DOHH2 (cell line): ENCODE data around the gene RPH3AL.

Source experiments
- H3F3A ChIP-seq: fragments of 200-600 bp; sonication (generic), shearing (Covaris generic); 2 replicates; pipeline ENCODE4 v1.6.0; 2016; ENCODE audit warnings: antibody characterized with exemption, mild to moderate bottlenecking; ENCODE audit not compliant: control insufficient read depth, insufficient read depth
- H3K27ac ChIP-seq: fragments of 200-600 bp; sonication (generic); 2 replicates; pipeline ENCODE4 v1.5.1; 2014; ENCODE audit warnings: low read depth, mild to moderate bottlenecking, low read length, moderate library complexity
- H3K27me3 ChIP-seq: fragments of 200-600 bp; sonication (generic); 2 replicates; pipeline ENCODE4 v1.6.1; 2014; ENCODE audit warnings: mild to moderate bottlenecking, low read length, mixed read lengths; ENCODE audit not compliant: control insufficient read depth
- H3K36me3 ChIP-seq: fragments of 200-600 bp; sonication (generic); 2 replicates; pipeline ENCODE4 v1.6.1; 2014; ENCODE audit warnings: mild to moderate bottlenecking, low read length, moderate library complexity, mixed read lengths; ENCODE audit not compliant: control insufficient read depth
- H3K4me1 ChIP-seq: fragments of 200-600 bp; sonication (generic); 2 replicates; pipeline ENCODE4 v1.6.1; 2014; ENCODE audit warnings: mild to moderate bottlenecking, low read length, mixed read lengths; ENCODE audit not compliant: control insufficient read depth
- H3K4me2 ChIP-seq: fragments of 200-600 bp; sonication (generic); 2 replicates; pipeline ENCODE4 v1.6.0; 2014; ENCODE audit warnings: mild to moderate bottlenecking, low read length, moderate library complexity
- H3K4me3 ChIP-seq: fragments of 200-600 bp; sonication (generic); 2 replicates; pipeline ENCODE4 v1.5.1; 2014; ENCODE audit warnings: mild to moderate bottlenecking, low read length, mixed read lengths
- H3K79me2 ChIP-seq: fragments of 200-600 bp; sonication (generic); 2 replicates; pipeline ENCODE4 v1.6.1; 2014; ENCODE audit warnings: mild to moderate bottlenecking, low read length, mixed read lengths; ENCODE audit not compliant: control insufficient read depth
- H3K9me2 ChIP-seq: fragments of 200-600 bp; sonication (generic); replicated peaks from 2 replicates; pipeline ENCODE4 v1.6.1; 2014; ENCODE audit warnings: mild to moderate bottlenecking, low read length, mixed read lengths; ENCODE audit not compliant: control insufficient read depth
- H3K9me3 ChIP-seq: fragments of 200-600 bp; sonication (generic); 2 replicates; pipeline ENCODE4 v1.6.1; 2014; ENCODE audit warnings: antibody characterized with exemption, low read length, mixed read lengths; ENCODE audit not compliant: control insufficient read depth, insufficient read depth
- H4K20me1 ChIP-seq: fragments of 200-600 bp; sonication (generic); 2 replicates; pipeline ENCODE4 v1.6.0; 2014; ENCODE audit warnings: low read depth, mild to moderate bottlenecking, antibody characterized with exemption, low read length, moderate library complexity; ENCODE audit not compliant: control insufficient read depth, insufficient read depth
- EZH2phosphoT487 ChIP-seq: fragments of 200-600 bp; sonication (generic); IDR thresholded peaks from 2 replicates; pipeline ENCODE4 v1.6.1; 2017; ENCODE audit warnings: borderline replicate concordance, mild to moderate bottlenecking, antibody characterized with exemption, low read length, moderate library complexity, mixed read lengths
- TF ChIP-seq, protein P1 (sequence below): fragments of 200-600 bp; sonication (generic); IDR thresholded peaks from one replicate; pipeline ENCODE4 v1.5.1; 2014; ENCODE audit warnings: antibody characterized with exemption, mild to moderate bottlenecking, low read depth, low read length; ENCODE audit not compliant: poor library complexity, severe bottlenecking

Gene RPH3AL

DNA sequence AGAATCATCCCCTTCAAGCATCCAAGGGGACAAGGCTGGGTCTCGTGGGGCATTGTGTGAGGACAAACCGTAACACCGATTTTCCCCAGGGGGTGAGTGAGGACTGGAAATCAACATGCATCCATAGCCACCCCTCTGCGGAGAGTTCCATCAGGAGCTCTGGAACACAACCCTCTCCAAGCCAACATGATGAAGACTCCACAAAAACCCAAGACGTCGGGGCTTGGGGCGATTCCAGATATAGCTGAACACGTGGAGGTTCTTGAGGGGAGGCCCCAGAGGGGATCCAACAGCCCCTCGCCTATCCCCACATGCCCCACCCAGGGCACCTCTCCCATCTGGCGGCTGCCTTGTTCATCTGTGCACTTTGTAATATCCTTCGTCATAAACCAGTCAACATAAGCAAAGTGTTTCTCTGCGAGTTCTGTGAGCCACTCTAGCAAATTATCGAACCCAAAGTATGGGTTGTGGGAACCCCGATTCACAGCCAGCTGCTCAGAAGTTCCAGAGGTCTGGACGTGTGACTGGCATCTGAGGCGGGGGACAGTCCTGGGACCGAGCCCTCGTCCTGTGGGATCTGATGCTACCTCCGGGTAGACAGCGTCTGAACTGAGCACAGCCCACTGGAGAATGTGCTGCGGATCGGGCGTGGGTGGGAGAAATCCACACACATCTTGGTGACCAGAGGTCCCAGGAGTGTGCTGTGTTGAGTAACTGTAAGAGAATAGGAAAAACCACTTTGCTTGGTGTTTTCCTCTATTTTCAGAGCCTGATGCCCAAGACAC is 55.5 kb downstream of the RPH3AL start:
- H3K4me1 ChIP-seq: no peaks in the 10 kb centered on the region
- no peaks in the 10 kb centered on the region for H3F3A ChIP-seq
- TF ChIP-seq, protein P1, sequence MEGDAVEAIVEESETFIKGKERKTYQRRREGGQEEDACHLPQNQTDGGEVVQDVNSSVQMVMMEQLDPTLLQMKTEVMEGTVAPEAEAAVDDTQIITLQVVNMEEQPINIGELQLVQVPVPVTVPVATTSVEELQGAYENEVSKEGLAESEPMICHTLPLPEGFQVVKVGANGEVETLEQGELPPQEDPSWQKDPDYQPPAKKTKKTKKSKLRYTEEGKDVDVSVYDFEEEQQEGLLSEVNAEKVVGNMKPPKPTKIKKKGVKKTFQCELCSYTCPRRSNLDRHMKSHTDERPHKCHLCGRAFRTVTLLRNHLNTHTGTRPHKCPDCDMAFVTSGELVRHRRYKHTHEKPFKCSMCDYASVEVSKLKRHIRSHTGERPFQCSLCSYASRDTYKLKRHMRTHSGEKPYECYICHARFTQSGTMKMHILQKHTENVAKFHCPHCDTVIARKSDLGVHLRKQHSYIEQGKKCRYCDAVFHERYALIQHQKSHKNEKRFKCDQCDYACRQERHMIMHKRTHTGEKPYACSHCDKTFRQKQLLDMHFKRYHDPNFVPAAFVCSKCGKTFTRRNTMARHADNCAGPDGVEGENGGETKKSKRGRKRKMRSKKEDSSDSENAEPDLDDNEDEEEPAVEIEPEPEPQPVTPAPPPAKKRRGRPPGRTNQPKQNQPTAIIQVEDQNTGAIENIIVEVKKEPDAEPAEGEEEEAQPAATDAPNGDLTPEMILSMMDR: no peak
- no peak for TF ChIP-seq EZH2phosphoT487
- H3K9me2 ChIP-seq: no peaks in the 10 kb centered on the region
- no peaks in the 10 kb centered on the region for H3K36me3 ChIP-seq
- H3K79me2 ChIP-seq: no peaks in the 10 kb centered on the region
- no peaks in the 10 kb centered on the region for H3K27me3 ChIP-seq
- H3K27ac ChIP-seq: no peak overlapping the region
- no peaks in the 10 kb centered on the region for H3K9me3 ChIP-seq
- no peak overlapping the region for H3K4me2 ChIP-seq
- H4K20me1 ChIP-seq: no peaks in the 10 kb centered on the region
- no peak overlapping the region for H3K4me3 ChIP-seq

DNA sequence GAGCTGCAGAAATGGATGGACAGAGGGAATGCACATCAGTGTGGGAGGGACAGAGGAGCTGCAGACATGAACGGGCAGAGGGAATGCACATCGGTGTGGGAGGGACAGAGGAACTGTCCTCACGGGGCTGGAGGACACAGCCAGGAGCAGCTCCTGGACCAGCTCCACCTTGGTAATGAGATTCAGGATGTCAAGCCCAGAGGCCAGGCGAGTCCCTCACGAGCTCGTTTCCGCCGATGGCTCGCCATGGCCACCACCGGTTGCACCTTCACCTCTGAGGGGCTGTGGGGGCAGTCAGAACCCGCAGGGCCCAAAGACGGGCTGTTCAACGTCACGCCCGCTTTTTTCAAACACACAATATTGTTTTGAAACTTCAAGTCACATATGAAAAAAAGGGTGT is 56.2 kb downstream of the RPH3AL start:
- Histone ChIP-seq H3K4me3 (no peak overlapping the region), H3K9me3 (no peaks in the 10 kb centered on the region), H3K9me2 (no peaks in the 10 kb centered on the region), H3K79me2 (no peaks in the 10 kb centered on the region), H4K20me1 (no peaks in the 10 kb centered on the region), H3K4me2 (no peak overlapping the region), H3K27ac (no peak overlapping the region), H3K27me3 (no peaks in the 10 kb centered on the region), H3K4me1 (no peaks in the 10 kb centered on the region), H3K36me3 (no peaks in the 10 kb centered on the region), H3F3A (no peaks in the 10 kb centered on the region)
- no peak for TF ChIP-seq EZH2phosphoT487
- TF ChIP-seq, protein P1: no peak

DNA sequence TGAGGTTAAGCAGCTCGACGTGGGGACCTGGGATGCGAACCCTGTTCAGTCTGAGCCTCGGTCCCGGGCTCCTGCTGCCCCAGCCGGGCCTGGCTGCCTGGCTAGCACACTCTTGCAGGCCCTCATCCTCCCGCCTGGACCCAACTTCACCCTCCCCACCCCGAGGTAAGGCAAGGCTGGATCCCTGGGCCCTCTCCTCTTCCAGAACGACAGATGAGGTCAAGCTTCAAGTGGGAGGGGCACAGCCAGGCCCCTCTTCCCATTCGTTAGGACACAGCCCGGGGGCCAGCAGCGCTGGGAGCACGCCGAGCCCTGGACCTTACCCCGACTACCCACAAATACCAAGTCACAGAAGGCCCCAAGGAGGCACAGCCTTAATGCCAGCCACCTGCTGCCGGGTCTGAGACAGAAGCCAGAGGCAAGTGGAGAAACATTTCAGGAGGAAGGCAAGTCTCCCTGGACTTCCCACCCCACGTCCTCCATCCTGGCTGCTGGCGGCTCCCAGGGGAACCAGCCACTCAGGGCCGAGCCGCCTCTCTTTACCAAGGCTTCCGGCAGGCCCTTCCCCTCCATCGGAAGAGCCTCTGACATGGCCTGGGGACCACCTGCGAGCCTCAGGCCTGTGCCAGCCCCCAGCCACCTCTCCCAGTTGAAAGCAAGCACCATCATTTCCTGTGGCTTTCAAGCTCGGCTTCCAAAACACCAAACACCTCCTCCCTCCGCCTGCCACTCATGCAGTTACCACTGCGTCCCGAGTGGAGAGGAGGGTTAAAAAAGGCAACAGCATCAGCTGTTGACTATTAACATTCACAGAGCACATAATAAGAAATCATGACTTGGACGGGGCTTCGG is 59.9 kb downstream of the RPH3AL start:
- H3K4me2 ChIP-seq: no peak overlapping the region
- H3K27ac ChIP-seq: no peak overlapping the region
- H4K20me1 ChIP-seq: no peaks in the 10 kb centered on the region
- TF ChIP-seq, protein P1: no peak
- TF ChIP-seq EZH2phosphoT487: no peak
- no peaks in the 10 kb centered on the region for H3K4me1 ChIP-seq
- no peaks in the 10 kb centered on the region for H3K79me2 ChIP-seq
- no peaks in the 10 kb centered on the region for H3K9me3 ChIP-seq
- H3K4me3 ChIP-seq: no peak overlapping the region
- no peaks in the 10 kb centered on the region for H3K27me3 ChIP-seq
- no peaks in the 10 kb centered on the region for H3K36me3 ChIP-seq
- no peaks in the 10 kb centered on the region for H3F3A ChIP-seq
- H3K9me2 ChIP-seq: no peaks in the 10 kb centered on the region
